OCI-LY7 (cell line): ENCODE measurements around the gene MPZL3. TPM values are rescaled to one million over a fixed set of nuclear protein-coding genes. Genes with fewer than 3 reads are reported as not detected.

Source experiments
- BruUV-seq: library from RNA; stranded (reverse); fragments of 400-500 nt; replicated peaks from 2 replicates; lab custom pipeline; 2021; lab: Mats Ljungman, UMichigan
- CTCF ChIA-PET: fragments of 300-600 bp; sonication (Branson Sonifier 250); formaldehyde crosslinking; loops from one replicate; lab custom pipeline; 2022; ENCODE audit warnings: antibody characterized with exemption; ENCODE audit not compliant: unreplicated experiment; lab: Charles Lee
- POLR2A ChIA-PET: fragments of 300-600 bp; sonication (Branson Sonifier 250); formaldehyde crosslinking; loops from one replicate; lab custom pipeline; 2022; ENCODE audit warnings: antibody characterized with exemption; lab: Charles Lee
- DNase-seq: peaks from one replicate; pipeline ENCODE4 v3.0.0-alpha.2; 2015; ENCODE audit warnings: low spot score
- H2AFZ ChIP-seq: fragments of 200-600 bp; sonication (generic), shearing (Covaris generic); 2 replicates; pipeline ENCODE4 v1.6.1; 2014; ENCODE audit warnings: mild to moderate bottlenecking, antibody characterized with exemption, low read length, moderate library complexity
- H3K27ac ChIP-seq: fragments of 200-600 bp; sonication (generic); 2 replicates; pipeline ENCODE4 v1.5.1; 2014; ENCODE audit warnings: mixed run types, low read depth, mild to moderate bottlenecking, moderate library complexity, low read length, inconsistent platforms; ENCODE audit not compliant: poor library complexity, severe bottlenecking
- H3K36me3 ChIP-seq: fragments of 200-600 bp; sonication (generic); 2 replicates; pipeline ENCODE4 v1.6.1; 2014; ENCODE audit warnings: mild to moderate bottlenecking, antibody characterized with exemption, low read length, moderate library complexity, mixed read lengths; ENCODE audit not compliant: insufficient read depth
- H3K4me1 ChIP-seq: fragments of 200-600 bp; sonication (generic); 2 replicates; pipeline ENCODE4 v1.5.1; 2014; ENCODE audit warnings: mild to moderate bottlenecking, low read length; ENCODE audit not compliant: insufficient read depth, poor library complexity, severe bottlenecking
- H3K4me2 ChIP-seq: fragments of 200-600 bp; sonication (generic); 2 replicates; pipeline ENCODE4 v1.6.1; 2014; ENCODE audit warnings: mild to moderate bottlenecking, low read length
- H3K4me3 ChIP-seq: fragments of 200-600 bp; sonication (generic); 2 replicates; pipeline ENCODE4 v1.5.1; 2014; ENCODE audit warnings: mild to moderate bottlenecking, low read depth, low read length; ENCODE audit not compliant: poor library complexity, severe bottlenecking
- H3K79me2 ChIP-seq: fragments of 200-600 bp; sonication (generic); 2 replicates; pipeline ENCODE4 v1.6.1; 2016; ENCODE audit warnings: low read depth, mild to moderate bottlenecking, low read length, moderate library complexity, mixed read lengths; ENCODE audit not compliant: insufficient read depth
- H3K9me2 ChIP-seq: fragments of 200-600 bp; sonication (generic); 2 replicates; pipeline ENCODE4 v1.6.1; 2016; ENCODE audit warnings: mild to moderate bottlenecking, low read length, mixed read lengths; ENCODE audit not compliant: insufficient read depth
- H3K9me3 ChIP-seq: fragments of 200-600 bp; sonication (generic); 2 replicates; pipeline ENCODE4 v1.6.1; 2014; ENCODE audit warnings: mild to moderate bottlenecking, mixed run types, low read length, mixed read lengths
- H4K20me1 ChIP-seq: fragments of 200-600 bp; sonication (generic); 2 replicates; pipeline ENCODE4 v1.6.1; 2014; ENCODE audit warnings: mild to moderate bottlenecking, antibody characterized with exemption, low read length, moderate library complexity, mixed read lengths; ENCODE audit not compliant: insufficient read depth
- EZH2phosphoT487 ChIP-seq: fragments of 200-600 bp; sonication (generic); IDR thresholded peaks from 2 replicates; pipeline ENCODE4 v1.6.1; 2018; ENCODE audit warnings: low read depth, borderline replicate concordance, mild to moderate bottlenecking, mixed run types, antibody characterized with exemption, low read length, moderate library complexity, mixed read lengths
- intact Hi-C: fragments of 100-400 bp; cut with micrococcal nuclease; formaldehyde crosslinking; loops from one replicate; pipeline ENCODE4 v1.10.0; 2022; ENCODE audit not compliant: unreplicated experiment
- total RNA-seq, 2 experiments: library from RNA; depleted of rRNA in 1 of 2; stranded (reverse); fragments of >200 nt in 1 of 2; shearing (Covaris generic) in 1 of 2; gene quantifications; 2 replicates each; pipeline ENCODE4 v1.2.3, GENCODE V29; 2014 to 2022
- TF ChIP-seq, protein P1 (sequence below): fragments of 200-600 bp; sonication (generic); conservative IDR thresholded peaks from 2 replicates; pipeline ENCODE4 v1.5.1; 2014; ENCODE audit warnings: mild to moderate bottlenecking, antibody characterized with exemption, low read length, moderate library complexity, mixed read lengths

The MPZL3 gene
- total RNA-seq, 2 experiments from 2014 or later = 1.9 to 5.8 TPM

- H4K20me1 ChIP-seq = no peaks in the 10 kb centered on the region
- H2AFZ ChIP-seq = no peak overlapping the region
- H3K9me2 ChIP-seq = no peaks in the 10 kb centered on the region
- intact Hi-C loops = no loop called here
- no peak for DNase-seq
- POLR2A ChIA-PET = interaction anchor here (0.7 kb wide), 1 partner anchor 14 kb away, joined by 3 read pairs; no protein-coding TSS in a partner anchor
- CTCF ChIA-PET = no interaction called here
- no TSS peak for BruUV-seq
- H3K79me2 ChIP-seq = no peaks in the 10 kb centered on the region
- H3K36me3 ChIP-seq = no peaks in the 10 kb centered on the region
- H3K4me3 ChIP-seq = no peak overlapping the region
- no peak overlapping the region for H3K4me2 ChIP-seq
- peaks cover 6% of the 10 kb centered on the region for H3K4me1 ChIP-seq
- H3K9me3 ChIP-seq = no peaks in the 10 kb centered on the region
- TF ChIP-seq EZH2phosphoT487 = no peak
- TF ChIP-seq, protein P1, sequence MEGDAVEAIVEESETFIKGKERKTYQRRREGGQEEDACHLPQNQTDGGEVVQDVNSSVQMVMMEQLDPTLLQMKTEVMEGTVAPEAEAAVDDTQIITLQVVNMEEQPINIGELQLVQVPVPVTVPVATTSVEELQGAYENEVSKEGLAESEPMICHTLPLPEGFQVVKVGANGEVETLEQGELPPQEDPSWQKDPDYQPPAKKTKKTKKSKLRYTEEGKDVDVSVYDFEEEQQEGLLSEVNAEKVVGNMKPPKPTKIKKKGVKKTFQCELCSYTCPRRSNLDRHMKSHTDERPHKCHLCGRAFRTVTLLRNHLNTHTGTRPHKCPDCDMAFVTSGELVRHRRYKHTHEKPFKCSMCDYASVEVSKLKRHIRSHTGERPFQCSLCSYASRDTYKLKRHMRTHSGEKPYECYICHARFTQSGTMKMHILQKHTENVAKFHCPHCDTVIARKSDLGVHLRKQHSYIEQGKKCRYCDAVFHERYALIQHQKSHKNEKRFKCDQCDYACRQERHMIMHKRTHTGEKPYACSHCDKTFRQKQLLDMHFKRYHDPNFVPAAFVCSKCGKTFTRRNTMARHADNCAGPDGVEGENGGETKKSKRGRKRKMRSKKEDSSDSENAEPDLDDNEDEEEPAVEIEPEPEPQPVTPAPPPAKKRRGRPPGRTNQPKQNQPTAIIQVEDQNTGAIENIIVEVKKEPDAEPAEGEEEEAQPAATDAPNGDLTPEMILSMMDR = no peak
- no peak overlapping the region for H3K27ac ChIP-seq
Observed at GRCh38 chr11:118274186-118274585, 22.0 kb upstream of the MPZL3 start.

DNA sequence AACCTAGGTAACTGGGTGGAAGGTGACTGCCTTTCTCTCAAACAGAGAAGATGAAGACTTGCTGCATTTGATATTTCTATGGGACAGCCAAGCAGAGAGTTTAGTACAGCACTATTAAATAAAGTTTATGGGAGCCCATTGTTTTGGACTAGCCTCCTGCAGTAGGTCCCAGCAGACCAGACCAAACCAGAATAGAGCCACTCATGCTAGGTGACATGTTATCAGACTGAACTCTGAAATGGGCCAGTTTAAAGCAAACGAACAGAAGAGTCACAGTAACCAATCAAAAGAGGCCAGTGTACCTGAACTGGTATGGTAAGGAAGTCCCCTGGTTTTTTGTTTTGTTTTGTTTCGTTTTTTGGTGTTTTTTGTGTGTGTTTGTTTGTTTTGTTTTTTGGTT is 19.8 kb upstream of the MPZL3 start:
- Histone ChIP-seq H3K4me2 (no peak overlapping the region), H3K4me1 (peaks cover 9% of the 10 kb centered on the region), H3K9me2 (no peaks in the 10 kb centered on the region), H3K27ac (no peak overlapping the region), H4K20me1 (no peaks in the 10 kb centered on the region), H3K36me3 (no peaks in the 10 kb centered on the region), H3K79me2 (no peaks in the 10 kb centered on the region), H3K9me3 (no peaks in the 10 kb centered on the region), H2AFZ (no peak overlapping the region), H3K4me3 (no peak overlapping the region)
- intact Hi-C loops = no loop called here
- DNase-seq = no peak
- no TSS peak for BruUV-seq
- ChIA-PET POLR2A (no interaction called here), CTCF (no interaction called here)
- TF ChIP-seq EZH2phosphoT487 = no peak
- TF ChIP-seq, protein P1 = no peak

- ChIA-PET POLR2A (interaction anchor here (0.5 to 1.2 kb wide), 2 partner anchors 10 to 27 kb away, joined by 4 read pairs; no protein-coding TSS in a partner anchor), CTCF (interaction anchor here (0.5 to 1.3 kb wide), 2 partner anchors 51 to 96 kb away, joined by 3 read pairs; no protein-coding TSS in a partner anchor)
- no peak overlapping the region for H2AFZ ChIP-seq
- BruUV-seq = no TSS peak
- H3K27ac ChIP-seq = no peak overlapping the region
- H4K20me1 ChIP-seq = no peaks in the 10 kb centered on the region
- peaks cover 8% of the 10 kb centered on the region for H3K4me1 ChIP-seq
- H3K4me2 ChIP-seq = 0 out of 2 replicates have a peak overlapping the region, but pooled peaks have one; percentile 7
- no peak overlapping the region for H3K4me3 ChIP-seq
- no peaks in the 10 kb centered on the region for H3K9me3 ChIP-seq
- intact Hi-C loops = no loop called here
- H3K79me2 ChIP-seq = no peaks in the 10 kb centered on the region
- H3K9me2 ChIP-seq = no peaks in the 10 kb centered on the region
- DNase-seq = peak; percentile 14
- no peaks in the 10 kb centered on the region for H3K36me3 ChIP-seq
- no peak for TF ChIP-seq EZH2phosphoT487
- TF ChIP-seq, protein P1 = no peak
Observed at GRCh38 chr11:118267486-118267885, 15.3 kb upstream of the MPZL3 start.
